OCI-LY3 (cell line): ENCODE results near the gene STRN3.
A peak's percentile ranks its signal among the peaks of the same experiment; 100 is the strongest.
"Not testable (repeated sequence)": the region's sequence is repeated elsewhere in the genome, so short reads cannot be mapped to it uniquely, and the experiment has no call there.

Experiments
- H2AFZ ChIP-seq: fragments of 200-600, 300-600 bp; shearing (Covaris generic); 2 replicates; pipeline ENCODE4 v1.6.0; 2014; ENCODE audit warnings: antibody characterized with exemption, low read depth, low read length
- H3K27ac ChIP-seq: fragments of 200-600, 300-600 bp; sonication (generic); 2 replicates; pipeline ENCODE4 v1.5.1; 2014; ENCODE audit warnings: mild to moderate bottlenecking, low read length, moderate library complexity, mixed read lengths
- H3K27me3 ChIP-seq: fragments of 200-600, 300-600 bp; sonication (generic); 2 replicates; pipeline ENCODE4 v1.6.1; 2014; ENCODE audit warnings: low read depth, low read length, mixed read lengths
- H3K36me3 ChIP-seq: fragments of 200-600, 300-600 bp; sonication (generic); replicated peaks from 2 replicates; pipeline ENCODE3; 2014; ENCODE audit warnings: low read depth, low read length, mixed read lengths
- H3K4me1 ChIP-seq: fragments of 300-600, 200-600 bp; sonication (generic); 2 replicates; pipeline ENCODE4 v1.6.1; 2014; ENCODE audit warnings: low read length, mixed read lengths
- H3K4me2 ChIP-seq: fragments of 200-600, 300-600 bp; sonication (generic); 2 replicates; pipeline ENCODE4 v1.6.1; 2014; ENCODE audit warnings: low read length, mixed read lengths
- H3K4me3 ChIP-seq: fragments of 300-600, 200-600 bp; sonication (generic); 2 replicates; pipeline ENCODE4 v1.5.1; 2014; ENCODE audit warnings: antibody characterized with exemption, mild to moderate bottlenecking, low read length, moderate library complexity
- H3K79me2 ChIP-seq: fragments of 300-600, 200-600 bp; shearing (Covaris generic); 2 replicates; pipeline ENCODE4 v1.6.1; 2014; ENCODE audit warnings: mild to moderate bottlenecking, low read length, mixed read lengths
- H3K9ac ChIP-seq: fragments of 300-600, 200-600 bp; shearing (Covaris generic); 2 replicates; pipeline ENCODE4 v1.6.0; 2014; ENCODE audit warnings: mild to moderate bottlenecking, low read length, moderate library complexity
- H3K9me3 ChIP-seq: fragments of 200-600, 300-600 bp; shearing (Covaris generic); 2 replicates; pipeline ENCODE4 v1.6.1; 2014; ENCODE audit warnings: low read length, mixed read lengths; ENCODE audit not compliant: insufficient read depth
- H4K20me1 ChIP-seq: fragments of 200-600, 300-600 bp; sonication (generic); 2 replicates; pipeline ENCODE4 v1.6.1; 2016; ENCODE audit warnings: low read length, mixed read lengths; ENCODE audit not compliant: insufficient read depth
- EZH2phosphoT487 ChIP-seq: fragments of 200-600 bp; shearing (Covaris generic); IDR thresholded peaks from 2 replicates; pipeline ENCODE4 v1.6.1; 2018; ENCODE audit warnings: antibody characterized with exemption, mixed run types, low read depth
- TF ChIP-seq, protein P1 (sequence below): fragments of 200-600, 300-600 bp; sonication (generic); IDR thresholded peaks from 2 replicates; pipeline ENCODE4 v1.5.1; 2014; ENCODE audit warnings: antibody characterized with exemption, low read length, low read depth

Gene STRN3

DNA sequence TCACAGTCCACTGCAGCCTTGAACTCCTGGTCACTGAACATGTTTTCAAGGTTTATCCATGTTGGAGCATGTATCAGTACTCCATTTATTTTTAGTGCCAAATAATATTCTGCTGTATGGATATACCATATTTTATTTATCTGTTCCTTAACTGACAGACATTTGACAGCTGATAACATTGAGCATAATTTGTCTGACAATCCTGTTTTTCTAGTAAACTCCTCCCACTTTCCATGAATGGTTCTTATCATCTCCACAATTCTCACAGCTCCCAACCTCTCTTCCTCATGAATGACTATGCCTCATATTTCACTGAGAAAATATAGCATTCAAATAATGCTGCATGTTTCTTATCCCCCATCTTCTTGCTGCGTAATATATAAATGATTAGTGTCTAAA, 118.5 kb downstream of the STRN3 start:
- TF ChIP-seq, protein P1, sequence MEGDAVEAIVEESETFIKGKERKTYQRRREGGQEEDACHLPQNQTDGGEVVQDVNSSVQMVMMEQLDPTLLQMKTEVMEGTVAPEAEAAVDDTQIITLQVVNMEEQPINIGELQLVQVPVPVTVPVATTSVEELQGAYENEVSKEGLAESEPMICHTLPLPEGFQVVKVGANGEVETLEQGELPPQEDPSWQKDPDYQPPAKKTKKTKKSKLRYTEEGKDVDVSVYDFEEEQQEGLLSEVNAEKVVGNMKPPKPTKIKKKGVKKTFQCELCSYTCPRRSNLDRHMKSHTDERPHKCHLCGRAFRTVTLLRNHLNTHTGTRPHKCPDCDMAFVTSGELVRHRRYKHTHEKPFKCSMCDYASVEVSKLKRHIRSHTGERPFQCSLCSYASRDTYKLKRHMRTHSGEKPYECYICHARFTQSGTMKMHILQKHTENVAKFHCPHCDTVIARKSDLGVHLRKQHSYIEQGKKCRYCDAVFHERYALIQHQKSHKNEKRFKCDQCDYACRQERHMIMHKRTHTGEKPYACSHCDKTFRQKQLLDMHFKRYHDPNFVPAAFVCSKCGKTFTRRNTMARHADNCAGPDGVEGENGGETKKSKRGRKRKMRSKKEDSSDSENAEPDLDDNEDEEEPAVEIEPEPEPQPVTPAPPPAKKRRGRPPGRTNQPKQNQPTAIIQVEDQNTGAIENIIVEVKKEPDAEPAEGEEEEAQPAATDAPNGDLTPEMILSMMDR = no peak
- no peak for TF ChIP-seq EZH2phosphoT487
- Histone ChIP-seq H3K9ac (no peak overlapping the region), H3K79me2 (no peaks in the 10 kb centered on the region), H2AFZ (no peak overlapping the region), H4K20me1 (no peaks in the 10 kb centered on the region), H3K36me3 (peaks cover 20% of the 10 kb centered on the region), H3K4me2 (no peak overlapping the region), H3K9me3 (no peaks in the 10 kb centered on the region), H3K27ac (no peak overlapping the region), H3K27me3 (no peaks in the 10 kb centered on the region), H3K4me1 (no peaks in the 10 kb centered on the region), H3K4me3 (no peak overlapping the region)

DNA sequence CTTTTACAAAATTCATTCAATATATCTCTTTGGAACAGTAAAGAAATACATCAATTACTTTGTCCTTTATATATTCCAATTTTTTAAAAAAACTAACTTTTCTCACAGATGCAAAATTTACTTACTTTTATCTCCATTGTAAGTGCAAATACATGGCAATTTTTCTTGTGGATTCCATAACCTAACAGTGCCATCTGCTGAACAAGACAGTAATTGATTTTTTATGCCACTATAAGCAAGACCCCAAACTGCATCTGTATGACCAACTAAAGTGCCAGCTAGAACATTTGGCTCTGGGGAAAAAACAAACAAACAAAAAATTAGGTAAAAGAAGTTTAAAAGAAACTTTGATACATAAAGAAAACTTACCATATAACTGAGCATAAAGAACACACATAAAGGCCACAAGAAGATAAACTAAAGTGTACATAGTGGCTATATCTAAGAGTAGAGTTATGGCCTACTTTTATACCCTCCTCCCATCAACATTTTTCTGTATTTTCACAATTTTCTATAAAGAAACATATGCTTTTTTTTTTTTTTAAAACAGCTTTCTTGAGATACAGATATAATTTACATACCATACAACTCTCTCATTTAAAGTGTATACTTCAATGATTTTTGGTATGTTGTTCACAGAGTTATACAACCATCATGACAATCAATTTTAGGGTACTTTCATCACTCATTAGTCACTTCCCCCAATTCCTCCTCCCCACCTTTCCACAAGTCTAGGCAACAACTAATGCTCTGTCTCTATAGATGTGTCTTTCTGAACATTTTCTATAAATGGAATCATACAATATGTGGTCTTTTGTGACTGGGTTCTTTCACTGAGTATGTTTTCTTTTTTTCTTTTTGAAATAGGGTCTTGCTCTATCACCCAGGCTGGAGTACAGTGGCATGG, 119.2 kb downstream of the STRN3 start:
- Histone ChIP-seq H3K4me1 (no peaks in the 10 kb centered on the region), H3K4me2 (no peak overlapping the region), H3K36me3 (peaks cover 20% of the 10 kb centered on the region), H4K20me1 (no peaks in the 10 kb centered on the region), H3K9ac (no peak overlapping the region), H3K9me3 (no peaks in the 10 kb centered on the region), H3K4me3 (no peak overlapping the region), H3K27ac (no peak overlapping the region), H3K27me3 (no peaks in the 10 kb centered on the region), H3K79me2 (no peaks in the 10 kb centered on the region), H2AFZ (no peak overlapping the region)
- TF ChIP-seq EZH2phosphoT487 = no peak
- TF ChIP-seq, protein P1 = peak; percentile 69

DNA sequence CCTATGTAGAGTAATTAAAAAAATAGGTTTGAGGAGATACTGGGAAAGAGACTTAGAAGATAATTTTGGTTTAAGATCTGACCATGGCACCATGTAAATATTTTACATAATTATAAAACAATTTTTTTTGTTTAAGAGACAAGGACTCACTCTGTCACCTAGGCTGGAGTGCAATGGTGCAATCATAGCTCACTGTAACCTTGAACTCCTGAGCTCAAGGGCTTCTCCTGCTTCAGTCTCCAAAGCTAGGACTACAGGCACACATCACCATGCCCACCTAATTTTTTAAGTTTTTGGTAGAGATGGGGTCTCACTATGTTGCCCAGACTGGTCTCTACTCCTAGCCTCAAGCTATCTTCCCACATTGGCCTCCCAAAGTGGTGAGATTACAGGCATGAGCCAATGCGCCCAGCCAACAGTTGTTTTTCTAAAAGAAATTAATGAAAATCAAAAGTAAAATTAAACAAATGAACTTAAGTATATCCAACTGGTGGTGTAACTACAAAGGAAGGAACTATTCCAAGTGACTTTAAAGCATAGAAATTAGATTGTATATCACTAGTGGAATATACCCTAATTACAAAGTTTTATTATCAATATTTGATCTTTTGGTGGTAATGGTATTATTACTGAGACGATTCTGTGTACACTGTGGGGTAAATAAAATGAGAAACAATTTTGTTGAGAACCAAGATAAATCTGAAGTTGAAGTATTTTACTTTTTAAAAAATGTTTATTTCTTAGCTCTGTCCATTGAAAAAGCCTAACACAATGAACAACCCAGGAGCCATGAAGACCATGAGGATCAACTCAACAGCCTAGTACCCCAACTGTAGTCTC, 122.7 kb downstream of the STRN3 start:
- Histone ChIP-seq H3K27me3 (no peaks in the 10 kb centered on the region), H3K4me1 (no peaks in the 10 kb centered on the region), H3K36me3 (peaks cover 7% of the 10 kb centered on the region), H3K9ac (no peak overlapping the region), H2AFZ (no peak overlapping the region), H3K4me3 (no peak overlapping the region), H3K4me2 (no peak overlapping the region), H3K27ac (no peak overlapping the region), H3K79me2 (no peaks in the 10 kb centered on the region), H3K9me3 (no peaks in the 10 kb centered on the region), H4K20me1 (no peaks in the 10 kb centered on the region)
- TF ChIP-seq, protein P1 = no peak
- no peak for TF ChIP-seq EZH2phosphoT487

DNA sequence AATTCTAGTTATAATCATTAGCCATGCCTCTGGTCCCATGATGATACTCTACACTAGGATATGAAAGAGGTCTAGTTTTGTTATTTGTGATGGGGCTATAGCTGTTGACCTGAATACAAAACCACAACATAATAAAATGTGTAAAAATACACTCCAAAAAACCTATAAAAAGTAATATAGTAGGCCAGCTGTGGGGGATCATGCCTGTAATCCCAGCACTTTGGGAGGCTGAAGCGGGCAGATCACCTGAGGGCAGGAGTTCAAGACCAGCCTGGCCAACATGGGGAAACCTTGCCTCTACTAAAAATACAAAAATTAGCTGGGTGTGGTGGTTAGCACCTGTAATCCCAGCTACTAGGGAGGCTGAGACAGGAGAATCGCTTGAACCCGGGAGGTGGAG, 129.1 kb downstream of the STRN3 start:
- H3K9ac ChIP-seq, H3K4me2 ChIP-seq, H4K20me1 ChIP-seq, H3K9me3 ChIP-seq, H2AFZ ChIP-seq, H3K4me1 ChIP-seq, H3K27ac ChIP-seq, H3K36me3 ChIP-seq, H3K79me2 ChIP-seq, H3K27me3 ChIP-seq, H3K4me3 ChIP-seq: not testable (repeated sequence)
